Prostate gland (tissue), 2 donors: ENCODE results near the gene ERMARD.

Source experiments
- POLR2AphosphoS5 ChIP-seq: sonication (generic); formaldehyde crosslinking; IDR thresholded peaks from one replicate; pipeline ENCODE4 v1.6.1; 2017; ENCODE audit warnings: antibody characterized with exemption
- TF ChIP-seq, protein P1 (sequence below), 4 experiments: fragments of 200-600 bp in 2 of 4; fragments of 450-650 bp in 2 of 4; sonication (generic) in 2 of 4; IDR thresholded peaks; 1 replicate in 3 of 4; 2 replicates in 1 of 4; pipeline ENCODE4 v1.5.1; 2016 to 2019; ENCODE audit warnings: antibody characterized with exemption in 4 of 4, mild to moderate bottlenecking in 2 of 4, moderate library complexity in 2 of 4

- TF ChIP-seq, protein P1, sequence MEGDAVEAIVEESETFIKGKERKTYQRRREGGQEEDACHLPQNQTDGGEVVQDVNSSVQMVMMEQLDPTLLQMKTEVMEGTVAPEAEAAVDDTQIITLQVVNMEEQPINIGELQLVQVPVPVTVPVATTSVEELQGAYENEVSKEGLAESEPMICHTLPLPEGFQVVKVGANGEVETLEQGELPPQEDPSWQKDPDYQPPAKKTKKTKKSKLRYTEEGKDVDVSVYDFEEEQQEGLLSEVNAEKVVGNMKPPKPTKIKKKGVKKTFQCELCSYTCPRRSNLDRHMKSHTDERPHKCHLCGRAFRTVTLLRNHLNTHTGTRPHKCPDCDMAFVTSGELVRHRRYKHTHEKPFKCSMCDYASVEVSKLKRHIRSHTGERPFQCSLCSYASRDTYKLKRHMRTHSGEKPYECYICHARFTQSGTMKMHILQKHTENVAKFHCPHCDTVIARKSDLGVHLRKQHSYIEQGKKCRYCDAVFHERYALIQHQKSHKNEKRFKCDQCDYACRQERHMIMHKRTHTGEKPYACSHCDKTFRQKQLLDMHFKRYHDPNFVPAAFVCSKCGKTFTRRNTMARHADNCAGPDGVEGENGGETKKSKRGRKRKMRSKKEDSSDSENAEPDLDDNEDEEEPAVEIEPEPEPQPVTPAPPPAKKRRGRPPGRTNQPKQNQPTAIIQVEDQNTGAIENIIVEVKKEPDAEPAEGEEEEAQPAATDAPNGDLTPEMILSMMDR (IDR thresholded peaks at IDR 0.05): no peak
- TF ChIP-seq POLR2AphosphoS5: no peak
Measured at GRCh38 chr6:169828176-169828575, 76.8 kb downstream of the ERMARD start.
